ENCODE results near the gene HOXD9.

The HOXD9 gene

DNA sequence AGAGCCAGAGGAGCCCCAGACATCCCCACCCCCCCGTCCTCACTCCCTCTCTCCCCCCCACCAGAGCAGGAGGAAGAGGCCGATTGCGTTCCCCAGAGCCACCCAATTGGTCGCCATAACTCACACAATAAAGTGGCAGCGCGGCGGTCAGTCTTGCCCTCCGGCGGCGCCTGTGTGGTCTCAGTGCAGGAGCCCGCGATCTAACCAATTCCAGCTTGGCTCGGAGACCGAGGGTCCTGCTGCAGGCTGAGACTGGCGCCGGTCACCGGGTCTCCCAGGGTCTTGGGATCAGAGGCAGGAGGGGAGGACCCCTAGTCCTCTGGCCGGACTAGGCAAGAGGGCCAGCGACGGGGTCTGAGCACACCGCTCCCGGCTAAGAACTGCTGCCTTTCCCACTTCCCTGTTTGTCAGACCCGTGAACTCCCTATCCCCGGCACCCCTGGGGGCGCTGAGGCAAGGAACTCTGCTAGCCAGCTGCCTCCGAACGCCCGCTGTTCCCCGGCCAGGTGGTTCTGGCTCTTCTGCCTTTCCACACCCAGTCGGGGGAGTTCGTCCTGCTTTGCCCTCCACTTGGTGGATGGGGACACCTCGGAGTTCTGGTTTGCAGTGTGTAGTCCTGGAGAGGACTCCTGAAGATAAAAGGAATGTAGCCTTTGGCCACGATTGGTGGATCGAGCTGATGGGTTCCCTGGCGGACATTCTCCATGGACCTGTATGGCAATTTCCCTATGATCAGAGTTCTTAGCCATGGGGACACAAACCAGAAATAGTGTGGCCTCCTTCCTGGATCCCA is 24.0 kb upstream of the HOXD9 start:
- DNase-seq (ENCODE audit: low read depth in 2 of 2): no peak

DNA sequence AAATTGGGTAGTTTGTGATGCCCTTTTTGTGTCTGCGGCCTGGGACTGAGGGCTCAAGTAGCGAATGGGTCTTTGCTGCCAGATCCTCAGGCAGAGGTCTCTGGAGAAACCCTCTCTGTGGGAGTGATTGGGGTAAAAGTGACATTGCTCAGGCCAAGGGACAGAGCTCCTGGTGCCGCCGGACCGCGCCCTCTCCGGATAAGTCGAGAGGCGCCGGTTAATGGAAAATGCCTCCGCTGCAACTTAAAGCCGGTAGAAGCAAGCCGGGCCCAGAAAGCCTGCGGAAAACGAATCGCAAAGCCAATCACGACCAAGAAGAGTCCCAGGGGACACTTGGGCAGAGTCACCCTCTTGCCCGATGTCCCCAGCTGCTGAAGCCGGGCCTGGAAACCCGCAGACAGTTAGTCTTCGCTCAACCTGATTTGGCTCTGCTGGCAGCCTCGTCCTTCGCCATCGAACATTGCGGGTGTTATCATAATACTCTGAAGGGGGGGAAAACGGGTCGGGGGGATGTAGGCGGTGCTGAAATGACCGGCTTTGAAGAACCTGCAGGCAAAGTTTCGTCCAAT is 23.3 kb upstream of the HOXD9 start:
- no peak for DNase-seq (ENCODE audit: low read depth in 2 of 2)

DNA sequence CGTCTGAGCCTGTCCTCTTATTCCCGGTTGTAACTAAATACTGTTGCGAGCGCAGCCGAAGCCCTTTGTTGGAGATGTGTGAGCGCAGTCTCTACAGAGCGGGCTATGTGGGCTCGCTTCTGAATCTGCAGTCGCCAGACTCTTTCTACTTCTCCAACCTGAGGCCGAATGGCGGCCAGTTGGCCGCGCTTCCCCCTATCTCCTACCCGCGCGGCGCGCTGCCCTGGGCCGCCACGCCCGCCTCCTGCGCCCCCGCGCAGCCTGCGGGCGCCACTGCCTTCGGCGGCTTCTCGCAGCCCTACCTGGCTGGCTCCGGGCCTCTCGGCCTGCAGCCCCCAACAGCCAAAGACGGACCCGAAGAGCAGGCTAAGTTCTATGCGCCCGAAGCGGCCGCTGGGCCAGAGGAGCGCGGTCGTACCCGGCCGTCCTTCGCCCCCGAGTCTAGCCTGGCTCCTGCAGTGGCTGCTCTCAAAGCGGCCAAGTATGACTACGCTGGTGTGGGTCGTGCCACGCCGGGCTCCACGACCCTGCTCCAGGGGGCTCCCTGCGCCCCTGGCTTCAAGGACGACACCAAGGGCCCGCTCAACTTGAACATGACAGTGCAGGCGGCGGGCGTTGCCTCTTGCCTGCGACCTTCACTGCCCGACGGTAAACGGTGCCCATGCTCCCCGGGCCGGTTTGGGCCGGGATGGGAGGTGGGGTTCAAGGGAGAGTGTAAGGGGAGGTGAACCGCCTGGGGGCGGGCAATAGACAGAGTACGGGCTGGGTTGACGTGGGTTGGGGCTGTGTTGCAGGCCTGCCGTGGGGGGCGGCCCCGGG is 22.6 kb upstream of the HOXD9 start, which contains the start of gene HOXD12:
TSS of gene HOXD12 (plus strand) at position 68 of the 819 bp plus-strand sequence. CDS start at position 75, 7 bp downstream.
- DNase-seq (ENCODE audit: low read depth in 2 of 2): no peak

DNA sequence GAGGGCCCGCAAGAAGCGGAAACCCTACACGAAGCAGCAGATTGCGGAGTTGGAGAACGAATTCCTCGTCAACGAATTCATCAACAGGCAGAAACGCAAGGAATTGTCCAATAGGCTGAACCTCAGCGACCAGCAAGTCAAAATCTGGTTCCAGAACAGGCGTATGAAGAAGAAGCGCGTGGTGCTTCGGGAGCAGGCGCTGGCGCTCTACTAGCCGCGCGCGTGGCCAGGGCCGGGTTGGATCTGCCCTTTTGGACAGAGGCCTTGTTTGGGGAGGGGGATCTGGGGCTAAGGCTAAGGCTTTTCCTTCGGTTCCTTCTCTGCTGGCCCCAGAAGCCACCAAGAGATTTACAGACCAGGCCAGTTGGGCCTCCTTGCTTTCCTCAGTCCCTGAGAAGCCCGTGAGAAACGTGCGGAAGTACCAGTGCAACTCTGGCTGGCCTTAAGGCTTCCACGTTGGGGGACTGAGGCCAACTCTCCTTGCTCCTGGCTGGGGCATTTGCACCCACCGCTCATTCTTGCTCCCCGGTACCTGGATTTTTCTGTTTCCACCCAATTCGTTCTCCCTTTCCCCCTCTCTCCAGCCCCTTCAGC is 21.9 kb upstream of the HOXD9 start:
- no peak for DNase-seq (ENCODE audit: low read depth in 2 of 2)

DNA sequence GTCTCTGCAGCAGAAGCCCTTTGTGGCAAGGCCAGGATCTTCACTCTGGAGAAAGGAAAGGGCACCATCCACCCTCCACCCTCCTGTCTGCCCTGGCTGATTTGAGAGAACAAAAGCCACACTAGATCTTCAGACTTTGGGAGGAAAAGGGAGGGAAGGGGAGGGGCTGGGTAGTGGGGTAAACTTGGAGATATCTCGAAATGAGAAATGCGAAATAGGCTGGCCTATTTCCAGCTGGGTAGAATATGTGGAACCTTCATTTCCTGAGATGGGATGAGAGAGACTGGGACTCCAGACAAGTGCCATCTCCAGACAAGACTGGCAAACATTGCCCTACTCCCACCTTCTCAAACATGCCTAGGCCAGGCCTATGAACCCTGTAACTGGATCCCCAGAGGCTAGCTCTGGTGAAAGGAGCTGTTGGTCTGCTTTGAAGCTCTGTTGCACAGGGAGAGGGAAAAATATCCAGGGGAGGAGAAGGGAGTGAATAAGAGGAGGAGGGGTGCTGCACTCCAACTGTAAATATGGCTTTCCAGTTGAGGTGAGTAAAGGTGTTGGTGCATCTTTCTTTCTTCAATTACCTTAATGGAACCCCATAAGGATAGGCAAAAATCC is 21.2 kb upstream of the HOXD9 start:
- DNase-seq (ENCODE audit: low read depth in 2 of 2): no peak

DNA sequence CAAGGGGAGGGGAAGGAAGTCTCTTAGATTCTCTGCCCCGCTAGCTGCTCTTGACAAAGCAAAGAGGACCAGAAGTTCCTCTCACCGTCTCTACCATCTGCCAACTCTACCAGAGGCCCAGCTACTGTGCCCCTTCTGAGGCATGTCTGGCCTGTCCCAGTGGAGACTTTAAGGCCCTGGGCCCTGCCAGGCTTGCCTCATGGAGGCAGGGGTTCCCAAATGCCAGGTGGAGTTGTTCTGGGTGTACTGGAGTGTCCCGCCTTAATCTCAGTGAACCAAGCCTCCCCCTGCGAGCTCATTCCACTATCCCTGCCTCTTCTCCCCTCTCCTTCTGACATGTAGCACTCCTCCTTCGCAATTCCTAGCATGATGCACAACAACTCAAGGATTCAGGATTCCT is 20.7 kb upstream of the HOXD9 start:
- no peak for DNase-seq (ENCODE audit: low read depth in 2 of 2)

DNA sequence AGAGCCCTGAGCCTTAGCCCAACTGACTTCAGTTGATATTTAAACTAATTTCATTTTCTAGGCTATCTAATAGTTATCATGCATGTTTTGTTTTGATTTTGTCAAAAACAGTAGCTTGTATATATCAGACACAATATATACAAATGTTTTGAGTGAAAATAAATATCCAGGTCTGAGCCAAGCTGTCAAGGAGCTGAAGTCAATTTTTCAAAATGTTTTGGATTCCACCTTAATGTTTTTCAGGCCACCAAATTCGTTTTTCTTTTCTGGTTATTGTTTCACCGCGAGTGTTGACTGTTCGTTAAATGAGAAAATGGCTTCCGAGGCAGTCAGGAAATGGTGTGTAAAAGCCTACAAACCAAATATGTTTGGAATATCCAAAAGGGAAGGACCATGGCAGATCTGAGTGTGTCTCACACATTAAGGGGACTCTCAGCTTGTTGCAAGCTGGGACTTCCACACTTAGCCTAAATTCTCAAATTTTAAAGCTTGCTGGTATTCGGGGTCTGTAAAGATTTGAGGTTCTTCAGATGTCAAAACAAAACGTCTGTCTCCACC is 20.1 kb upstream of the HOXD9 start:
- no peak for DNase-seq (ENCODE audit: low read depth in 2 of 2)

DNA sequence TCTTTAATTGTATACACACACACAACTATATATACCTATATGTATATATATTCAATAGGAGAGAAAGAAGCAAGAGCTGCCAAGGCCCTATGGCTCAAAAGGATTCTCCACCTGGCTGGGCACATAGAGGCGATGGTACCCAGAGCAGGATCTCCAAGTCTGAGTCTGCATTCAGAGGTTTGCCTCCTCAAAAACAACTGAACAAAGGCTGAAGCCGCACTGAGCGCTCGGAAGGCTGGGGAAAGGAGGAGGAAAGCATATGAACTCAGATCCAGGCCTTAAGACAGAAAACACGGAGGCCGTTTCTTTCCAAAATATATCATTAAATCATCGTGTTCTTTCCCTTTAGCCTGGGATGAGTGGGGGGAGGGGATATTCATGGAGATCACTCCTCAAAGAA is 19.3 kb upstream of the HOXD9 start:
- DNase-seq (ENCODE audit: low read depth in 2 of 2): no peak

DNA sequence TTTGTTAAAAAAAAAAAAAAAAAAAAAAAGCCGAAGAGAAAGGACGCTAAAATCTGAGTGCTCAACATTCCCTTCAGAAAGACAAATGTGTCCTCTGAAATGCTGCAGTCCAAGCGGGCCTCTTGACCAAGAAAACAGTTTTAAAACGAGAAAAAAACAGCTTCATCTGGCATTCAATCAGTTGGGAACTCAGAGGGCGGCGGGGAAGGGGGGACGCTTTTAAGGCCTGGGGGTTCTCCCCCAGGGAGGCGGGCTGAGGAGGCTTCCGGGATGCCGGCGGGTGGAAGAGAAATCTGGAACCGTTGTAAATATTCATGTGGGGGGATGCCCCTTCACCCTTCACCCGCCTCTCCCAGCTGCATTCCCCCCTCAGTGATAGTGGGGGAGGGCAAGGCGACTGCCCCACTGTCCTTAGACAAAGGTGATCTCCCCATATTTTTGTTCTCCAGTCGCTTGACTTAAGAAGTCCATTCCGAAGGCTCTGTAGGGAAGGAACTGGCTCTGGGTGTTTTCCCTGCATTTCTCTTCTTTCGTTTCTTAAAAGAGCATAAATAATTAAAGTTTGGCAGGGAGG is 18.7 kb upstream of the HOXD9 start:
- DNase-seq (ENCODE audit: low read depth in 2 of 2): no peak

DNA sequence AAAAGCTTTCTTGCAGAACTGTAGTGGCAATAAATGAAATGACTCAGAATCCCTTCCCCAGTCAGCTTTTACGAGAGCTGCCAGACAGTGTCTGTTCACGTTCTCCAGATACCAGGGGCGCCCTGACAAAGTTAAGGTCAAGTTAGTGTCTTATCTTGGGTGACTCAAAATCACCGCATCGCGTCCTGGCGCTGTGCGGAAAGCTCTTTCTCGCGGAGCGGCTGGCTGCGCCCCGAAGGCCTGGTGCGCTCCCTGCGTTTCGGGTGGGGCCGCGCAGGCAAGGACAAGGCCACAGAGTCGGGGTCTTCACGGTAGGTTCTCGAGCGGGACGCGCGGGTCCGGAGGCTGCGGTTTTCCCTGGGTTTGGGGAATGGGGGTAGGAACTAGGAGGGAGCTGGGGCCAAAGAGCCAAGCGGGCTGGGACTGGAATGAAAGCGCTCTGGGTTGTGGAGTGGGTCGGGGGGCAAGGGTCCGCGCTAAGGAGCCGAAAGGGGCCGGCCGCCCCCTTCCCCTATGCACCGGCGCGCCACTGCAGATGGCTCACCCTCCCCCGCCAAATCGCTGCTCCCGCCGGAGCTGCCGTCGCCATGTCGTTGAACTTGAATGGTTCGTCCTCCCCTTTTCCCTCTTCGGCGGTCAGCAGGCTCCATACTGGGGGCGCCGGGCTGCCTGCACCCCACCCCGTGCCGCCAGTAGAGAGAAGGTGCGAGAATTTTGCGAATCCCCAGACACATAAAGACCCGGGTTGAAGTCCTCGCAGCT is 18.0 kb upstream of the HOXD9 start:
- DNase-seq (ENCODE audit: low read depth in 2 of 2): no peak

DNA sequence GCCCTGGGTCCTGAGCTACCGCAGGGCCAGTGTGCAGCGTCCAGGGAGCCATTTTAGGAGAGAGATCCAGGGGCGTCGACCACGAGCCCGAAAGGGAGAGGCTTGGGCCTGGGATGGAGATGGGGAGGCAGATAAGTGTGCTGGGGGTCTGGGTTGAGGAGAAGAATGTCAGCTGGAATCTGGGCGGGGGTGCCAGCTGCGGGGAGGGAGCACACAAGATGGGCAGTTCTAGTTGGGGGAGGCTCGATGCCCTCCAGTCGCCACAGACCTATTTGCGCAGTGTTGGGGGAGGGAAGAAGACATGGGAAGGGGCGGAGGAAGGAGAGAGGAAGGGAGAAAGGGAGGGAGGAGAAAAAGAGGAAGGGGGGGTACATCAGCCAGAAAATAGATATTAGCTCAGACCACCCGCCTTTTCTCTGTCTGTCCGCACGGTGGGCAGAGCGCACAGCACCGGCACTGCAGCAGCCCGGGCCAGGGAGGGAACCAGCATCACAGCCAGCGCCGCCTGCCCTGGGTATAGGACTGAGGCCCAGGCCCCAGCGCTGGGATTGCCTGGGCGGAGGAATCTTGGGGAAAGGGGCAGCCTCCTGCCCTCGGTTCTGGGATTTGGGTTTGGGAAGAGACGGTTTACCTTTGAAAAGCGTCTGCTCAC is 17.3 kb upstream of the HOXD9 start:
- DNase-seq (ENCODE audit: low read depth in 2 of 2): no peak

DNA sequence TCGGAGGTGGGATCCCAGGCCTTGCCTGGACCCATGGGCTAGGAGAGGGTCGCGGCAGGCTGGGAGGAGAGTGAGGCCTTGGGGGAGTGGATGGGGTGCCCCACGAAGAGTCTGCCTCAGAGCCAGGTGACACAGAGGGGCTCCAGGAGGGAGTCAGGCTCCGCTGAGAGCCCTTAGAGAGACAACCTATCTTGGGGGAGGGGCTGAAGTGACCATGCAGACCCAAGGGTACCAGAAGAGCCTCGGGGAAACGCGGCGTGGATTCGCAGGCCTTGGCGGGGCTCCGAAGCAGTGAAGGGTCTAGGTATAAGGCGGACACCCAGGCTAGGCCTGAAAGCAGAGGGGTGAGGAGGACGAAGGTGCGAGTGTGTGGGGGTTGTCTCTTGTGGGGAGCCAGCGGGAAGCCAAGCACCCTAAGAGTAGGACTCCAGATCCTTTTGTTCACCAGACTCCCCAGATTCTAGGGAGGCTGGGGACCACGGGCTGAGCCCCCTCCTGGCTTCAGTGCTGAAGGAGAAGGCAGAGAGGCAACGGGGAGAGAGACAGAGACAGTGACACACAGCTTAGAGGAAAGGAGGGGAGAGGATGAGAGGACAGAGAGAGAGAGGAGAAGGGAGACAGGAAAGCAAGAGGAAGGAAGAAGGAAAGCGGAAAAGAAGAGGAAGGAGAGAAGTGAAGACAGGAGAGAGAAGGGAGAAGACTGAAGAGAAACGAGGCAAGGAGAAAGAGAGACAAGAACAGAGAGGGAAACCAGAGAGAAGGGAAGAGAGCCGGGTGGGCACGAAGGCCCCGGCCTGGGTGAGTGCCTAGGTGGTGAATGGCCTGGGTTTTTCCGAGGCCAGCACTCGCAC is 16.6 kb upstream of the HOXD9 start:
- no peak for DNase-seq (ENCODE audit: low read depth in 2 of 2)

DNA sequence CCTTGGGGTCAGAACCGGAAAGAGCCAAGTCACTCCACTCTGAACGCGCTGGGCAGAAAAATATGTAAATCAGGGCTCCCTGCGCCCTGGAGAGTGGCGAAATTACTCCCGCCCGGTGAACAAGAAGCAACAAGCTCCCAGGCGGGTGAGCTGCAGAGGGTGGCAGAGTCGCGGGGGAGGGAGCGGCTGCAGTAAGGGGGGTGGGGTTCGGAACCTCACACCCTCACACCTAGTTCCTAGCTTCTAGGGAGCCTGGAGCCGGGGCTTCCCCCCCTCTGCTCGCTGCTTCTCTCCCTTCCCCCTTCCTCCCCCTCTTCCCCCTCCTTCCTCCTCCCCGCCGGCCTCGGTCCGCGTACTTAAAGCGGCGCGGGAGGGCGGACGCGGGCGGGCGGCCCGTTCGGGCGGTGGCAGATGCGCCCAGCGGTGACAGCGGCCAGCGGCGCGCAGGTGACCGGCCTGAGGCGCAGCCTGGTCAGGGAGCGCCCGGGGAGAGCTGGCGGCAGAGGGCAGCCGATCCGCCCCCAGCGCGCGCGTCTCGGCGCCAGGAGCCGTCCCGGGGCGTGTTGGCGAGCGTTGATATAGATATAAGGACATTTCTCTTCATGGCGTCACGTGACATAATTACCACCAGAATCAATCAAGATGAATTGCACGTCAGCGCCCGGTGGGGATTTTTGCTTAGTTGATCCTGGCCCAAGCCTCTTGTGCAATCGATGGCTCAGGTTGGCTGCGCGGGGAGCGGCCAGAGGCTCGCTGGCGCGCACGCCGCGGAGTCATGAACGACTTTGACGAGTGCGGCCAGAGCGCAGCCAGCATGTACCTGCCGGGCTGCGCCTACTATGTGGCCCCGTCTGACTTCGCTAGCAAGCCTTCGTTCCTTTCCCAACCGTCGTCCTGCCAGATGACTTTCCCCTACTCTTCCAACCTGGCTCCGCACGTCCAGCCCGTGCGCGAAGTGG is 15.7 kb upstream of the HOXD9 start, which contains the start of gene HOXD11:
TSS of gene HOXD11 (plus strand) at position 700 of the 959 bp plus-strand sequence. CDS start at position 776, 76 bp downstream.
- DNase-seq (ENCODE audit: low read depth in 2 of 2): no peak

DNA sequence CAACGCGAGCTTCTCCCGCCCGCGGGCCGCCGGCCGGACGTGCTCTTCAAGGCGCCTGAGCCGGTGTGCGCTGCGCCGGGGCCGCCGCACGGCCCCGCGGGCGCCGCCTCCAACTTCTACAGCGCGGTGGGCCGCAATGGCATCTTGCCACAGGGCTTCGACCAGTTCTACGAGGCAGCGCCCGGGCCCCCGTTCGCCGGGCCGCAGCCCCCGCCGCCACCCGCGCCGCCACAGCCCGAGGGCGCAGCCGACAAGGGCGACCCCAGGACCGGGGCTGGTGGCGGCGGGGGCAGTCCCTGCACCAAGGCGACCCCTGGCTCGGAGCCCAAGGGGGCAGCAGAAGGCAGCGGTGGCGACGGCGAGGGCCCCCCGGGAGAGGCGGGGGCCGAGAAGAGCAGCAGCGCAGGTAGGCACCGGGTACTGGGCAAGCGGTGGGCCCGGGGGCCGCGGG is 14.8 kb upstream of the HOXD9 start:
- DNase-seq (ENCODE audit: low read depth in 2 of 2): no peak

DNA sequence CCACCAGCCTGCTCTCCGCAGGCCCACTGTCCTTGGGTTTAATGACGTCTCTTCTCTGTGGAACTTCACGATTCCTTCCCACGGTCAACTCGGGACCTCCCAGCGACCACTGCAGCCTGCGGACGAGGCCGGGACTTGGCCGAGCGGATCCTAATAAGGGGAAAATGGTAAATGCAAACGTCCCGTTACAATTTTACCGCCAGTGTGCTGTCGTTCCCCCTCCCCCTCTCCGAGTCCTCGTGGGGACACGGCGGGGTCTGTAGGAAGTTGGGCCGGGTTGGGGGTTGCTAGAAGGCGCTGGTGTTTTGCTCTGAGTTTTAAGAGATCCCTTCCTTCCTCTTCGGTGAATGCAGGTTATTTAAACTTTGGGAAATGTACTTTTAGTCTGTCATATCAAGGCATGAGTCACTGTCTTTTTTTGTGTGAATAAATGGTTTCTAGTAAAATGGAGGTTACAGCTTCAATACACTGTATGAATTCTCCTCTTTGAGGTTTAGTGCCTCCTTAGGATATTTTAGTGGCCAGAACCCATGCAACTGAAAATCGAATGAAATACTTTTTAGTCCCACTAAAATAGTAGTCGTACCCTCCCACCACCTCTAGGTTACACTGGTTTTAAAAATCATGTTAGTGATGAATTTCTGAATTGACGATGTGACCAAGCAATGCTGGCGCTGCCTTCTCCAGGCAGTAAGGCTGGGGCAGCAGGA is 13.2 kb upstream of the HOXD9 start:
- DNase-seq (ENCODE audit: low read depth in 2 of 2): no peak

DNA sequence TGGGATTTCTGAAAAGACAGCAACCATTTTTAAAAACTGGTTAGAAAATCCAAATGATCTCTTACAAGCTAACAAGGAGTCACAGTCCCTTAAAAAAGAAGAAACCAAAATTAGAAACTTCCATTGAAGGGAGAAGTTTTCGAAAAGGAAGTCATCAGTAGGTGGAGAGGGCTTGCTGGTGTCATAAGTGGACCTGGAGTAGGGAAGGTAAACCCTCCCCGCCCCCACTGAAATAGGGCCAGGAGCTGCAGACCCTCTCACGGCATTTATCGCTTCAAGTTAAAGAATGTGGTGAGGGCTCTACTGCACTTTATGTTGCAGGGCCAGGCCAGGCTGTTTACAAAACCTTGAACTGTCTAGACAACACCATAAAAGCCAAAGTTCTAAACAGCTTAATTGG is 12.6 kb upstream of the HOXD9 start:
- no peak for DNase-seq (ENCODE audit: low read depth in 2 of 2)
